GM08714 (cell line): ENCODE measurements around the gene LRP1.

Experiments
- H3K4me3 ChIP-seq: fragments of 200-500 bp; sonication (Bioruptor generic); 2 replicates; pipeline ENCODE4 v1.5.1; 2014; ENCODE audit warnings: mild to moderate bottlenecking, low read length, inconsistent platforms
- ZNF274 ChIP-seq: IDR thresholded peaks from 2 replicates; pipeline ENCODE4 v1.6.1; 2012; ENCODE audit warnings: mild to moderate bottlenecking, low read depth, low read length

LRP1 gene

GRCh38 chr12:57145460-57146059 lies 17.3 kb downstream of the LRP1 start:
- H3K4me3 ChIP-seq, result no peak overlapping the region
- TF ChIP-seq ZNF274, result no peak

GRCh38 chr12:57146092-57146491 lies 17.8 kb downstream of the LRP1 start:
- no peak for TF ChIP-seq ZNF274
- no peak overlapping the region for H3K4me3 ChIP-seq

DNA sequence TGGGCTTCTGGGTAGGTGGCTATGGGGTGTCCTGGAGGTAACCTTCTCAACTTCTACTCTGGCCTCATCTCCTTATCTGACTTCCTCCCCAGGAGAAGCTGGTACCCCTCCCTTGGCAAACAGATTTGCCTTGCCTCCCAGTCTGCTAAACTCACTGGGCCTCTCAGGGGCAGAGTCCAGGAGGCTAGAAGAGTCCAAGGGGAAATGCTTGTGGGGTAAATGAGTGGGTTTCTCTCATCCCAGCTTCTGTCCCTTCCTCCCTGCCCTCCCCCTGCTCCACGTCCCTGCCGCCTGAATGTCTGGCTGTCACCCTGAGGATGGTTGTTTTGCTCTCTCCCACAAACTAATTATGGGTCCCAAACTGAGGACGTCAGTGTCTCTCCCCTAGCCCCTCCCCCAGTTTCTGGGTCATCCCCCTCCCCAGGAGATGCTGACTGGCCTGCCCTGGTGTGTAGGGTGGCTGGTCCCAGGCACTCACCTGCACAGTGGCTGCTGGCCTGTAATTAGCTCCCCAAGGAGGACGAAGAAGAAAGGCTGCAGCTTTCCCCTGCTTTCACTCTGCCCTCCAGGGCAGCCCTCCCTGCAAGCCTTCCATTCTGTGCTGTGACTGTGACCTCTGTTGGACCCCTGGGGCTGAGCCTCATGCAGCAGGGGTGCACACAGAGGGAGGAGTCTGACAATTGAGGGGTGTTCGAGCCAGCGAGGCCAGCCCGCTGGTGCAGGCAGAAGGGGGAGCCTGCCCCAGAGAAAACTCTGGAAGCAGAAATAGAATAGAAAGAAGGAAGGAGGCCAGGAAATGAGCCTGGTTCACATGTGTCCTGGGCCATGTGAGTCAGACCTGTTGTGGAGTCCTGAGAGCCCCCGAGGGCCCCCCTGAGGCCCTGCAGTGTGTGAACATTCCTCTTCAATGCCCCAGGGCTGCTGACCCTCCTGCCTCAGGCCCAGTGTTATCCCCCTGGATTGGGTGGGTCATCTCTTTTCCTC lies 19.0 kb downstream of the LRP1 start, which contains the start of gene LRP1-AS:
TSS of gene LRP1-AS (minus strand) at position 659 of the 984 bp plus-strand sequence.
- no peak within 1 kb of the TSS for H3K4me3 ChIP-seq
- no peak for TF ChIP-seq ZNF274

DNA sequence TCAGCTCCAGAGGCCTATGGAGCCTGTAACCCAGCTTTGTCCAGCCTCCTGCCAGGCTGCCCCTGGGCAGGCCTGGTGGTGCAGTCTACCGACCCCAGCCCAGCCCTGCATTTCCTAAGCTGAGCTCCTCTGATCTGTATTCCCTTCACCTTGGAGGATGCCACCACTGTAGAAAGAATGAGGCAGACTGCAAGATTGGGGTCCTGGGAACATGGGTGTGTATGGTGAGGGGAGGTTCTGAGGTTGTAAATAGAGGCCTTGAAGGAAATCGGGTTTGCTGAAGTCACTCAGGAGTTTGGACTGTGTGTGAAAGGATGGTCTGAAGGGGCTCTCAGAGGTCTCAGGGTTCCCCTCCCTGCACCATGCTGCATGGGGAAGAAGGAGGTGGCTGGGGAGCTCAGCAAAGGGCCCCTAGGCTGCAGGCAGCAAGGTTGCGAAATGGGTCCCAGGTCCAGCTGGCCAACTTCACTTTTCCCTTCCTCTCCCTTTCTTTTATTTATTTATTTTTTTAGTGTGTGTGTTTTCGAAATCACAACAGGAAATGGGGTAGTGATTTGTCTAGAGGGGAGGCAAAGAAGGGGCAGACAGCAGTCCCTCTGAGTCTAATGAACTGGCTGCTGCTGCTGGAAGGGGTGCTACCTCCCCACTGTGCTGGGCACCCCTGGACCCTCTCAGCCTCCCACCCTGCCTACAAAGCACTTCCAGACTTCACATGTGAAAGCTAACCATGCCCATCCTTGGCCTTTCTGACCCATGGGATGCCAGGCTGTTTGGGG lies 20.4 kb downstream of the LRP1 start:
- TF ChIP-seq ZNF274, result no peak
- H3K4me3 ChIP-seq, result no peak overlapping the region

DNA sequence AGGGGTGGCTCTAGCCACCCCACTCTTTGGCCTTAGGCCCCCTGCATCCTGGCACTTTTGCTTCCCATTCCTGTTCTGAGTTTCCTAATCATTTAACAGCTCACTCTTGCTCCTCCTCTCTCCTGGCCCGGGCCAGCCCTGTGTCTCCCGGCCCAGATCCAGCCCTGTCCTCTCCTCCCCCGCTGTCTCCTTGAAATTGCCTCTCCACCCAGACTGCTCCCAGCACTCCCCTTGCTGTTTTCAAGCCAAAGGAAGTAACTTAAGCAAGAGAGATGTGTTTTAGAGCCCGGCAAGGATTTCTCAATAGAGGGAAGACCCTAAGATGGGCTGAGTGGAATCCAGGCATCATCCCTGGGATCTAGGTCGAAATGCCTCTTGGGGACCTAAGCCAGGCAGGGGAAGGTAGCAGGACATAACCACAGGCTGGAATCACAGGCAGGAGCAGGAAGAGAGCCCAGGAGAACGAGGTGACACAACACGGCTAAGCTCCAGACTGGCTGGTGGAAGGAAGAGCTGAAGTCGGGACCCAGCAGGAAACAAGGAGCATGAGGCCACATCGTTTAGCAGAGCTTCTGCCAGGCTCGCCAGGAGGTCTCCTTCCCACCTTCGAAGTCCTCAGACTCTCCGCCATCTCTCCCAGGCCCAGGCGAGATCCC lies 21.1 kb downstream of the LRP1 start:
- TF ChIP-seq ZNF274, result no peak
- no peak overlapping the region for H3K4me3 ChIP-seq

GRCh38 chr12:57150400-57151000 lies 22.2 kb downstream of the LRP1 start:
- no peak overlapping the region for H3K4me3 ChIP-seq
- TF ChIP-seq ZNF274, result no peak

- no peak for TF ChIP-seq ZNF274
- H3K4me3 ChIP-seq, result no peak overlapping the region
Observed at GRCh38 chr12:57151741-57152630, 23.7 kb downstream of the LRP1 start.

GRCh38 chr12:57152639-57153038 lies 24.4 kb downstream of the LRP1 start:
- no peak for TF ChIP-seq ZNF274
- H3K4me3 ChIP-seq, result no peak overlapping the region

- TF ChIP-seq ZNF274, result no peak
- no peak overlapping the region for H3K4me3 ChIP-seq
Observed at GRCh38 chr12:57153415-57153997, 25.2 kb downstream of the LRP1 start.

- H3K4me3 ChIP-seq, result no peak overlapping the region
- TF ChIP-seq ZNF274, result no peak
Observed at GRCh38 chr12:57154076-57154475, 25.8 kb downstream of the LRP1 start.

- TF ChIP-seq ZNF274, result no peak
- H3K4me3 ChIP-seq, result no peak overlapping the region
Observed at GRCh38 chr12:57154804-57155434, 26.6 kb downstream of the LRP1 start.

DNA sequence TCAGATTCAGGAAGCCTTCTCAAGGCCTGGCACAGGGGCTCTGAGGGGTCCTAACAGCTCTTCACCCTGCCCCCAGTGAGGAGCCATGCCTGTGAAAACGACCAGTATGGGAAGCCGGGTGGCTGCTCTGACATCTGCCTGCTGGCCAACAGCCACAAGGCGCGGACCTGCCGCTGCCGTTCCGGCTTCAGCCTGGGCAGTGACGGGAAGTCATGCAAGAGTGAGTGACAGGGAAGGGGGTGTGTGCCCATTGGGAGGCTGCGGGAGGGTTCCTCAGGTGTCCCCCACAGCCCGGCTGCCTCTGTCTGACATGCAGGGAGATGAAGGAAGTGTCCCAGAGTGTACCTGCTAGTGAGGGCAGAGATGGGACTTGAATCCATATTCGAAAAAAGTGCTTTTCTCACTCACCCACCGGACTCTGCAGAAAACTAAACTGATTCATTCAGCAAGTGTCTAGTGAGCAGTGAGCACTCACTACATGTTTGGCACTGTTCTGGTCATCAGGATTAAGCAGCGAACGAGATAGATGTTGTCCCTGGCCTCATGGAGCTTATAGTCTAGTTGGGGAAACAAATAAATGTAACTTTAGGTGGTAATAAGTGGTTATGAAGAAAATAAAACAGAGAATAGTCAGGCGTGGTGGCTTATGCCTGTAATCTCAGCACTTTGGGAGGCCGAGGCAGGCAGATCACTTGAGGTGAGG lies 28.6 kb downstream of the LRP1 start:
- TF ChIP-seq ZNF274, result no peak
- H3K4me3 ChIP-seq, result no peak overlapping the region
